HG03095 (cell line): ENCODE results near the gene SHB.
"Not testable (repeated sequence)": the region's sequence is repeated elsewhere in the genome, so short reads cannot be mapped to it uniquely, and the experiment has no call there.

Source experiments
- ATAC-seq: cut with Tn5 transposase; IDR thresholded peaks from one replicate; pipeline ENCODE4 v1.9.1; 2021; ENCODE audit warnings: moderate library complexity; ENCODE audit not compliant: unreplicated experiment

The SHB gene

DNA sequence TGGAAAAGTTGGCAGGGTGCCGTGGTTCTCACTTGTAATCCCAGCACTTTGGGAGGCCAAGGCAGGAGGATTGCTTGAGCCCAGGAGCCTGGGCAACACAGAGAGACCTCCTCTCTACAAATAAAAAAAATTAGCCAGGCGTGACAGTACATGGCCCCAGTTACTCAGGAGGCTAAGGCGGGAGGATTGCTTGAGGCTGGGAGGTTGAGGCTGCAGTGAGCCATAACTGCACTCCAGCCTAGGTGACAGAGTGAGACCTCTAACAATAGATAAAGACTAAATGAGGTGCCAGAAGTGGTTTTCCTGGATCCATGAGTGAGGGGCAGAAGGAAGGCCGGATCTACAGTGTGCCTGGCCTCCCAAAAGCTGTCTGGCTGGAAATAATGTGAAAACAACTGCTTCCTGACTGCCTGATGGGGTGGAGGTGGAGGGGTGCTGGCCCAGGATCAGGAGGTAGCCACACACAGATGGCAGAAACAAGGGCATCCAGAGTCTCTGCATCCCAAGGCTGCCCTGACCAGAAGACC, 4.1 kb downstream of the SHB start:
- ATAC-seq: no peak

DNA sequence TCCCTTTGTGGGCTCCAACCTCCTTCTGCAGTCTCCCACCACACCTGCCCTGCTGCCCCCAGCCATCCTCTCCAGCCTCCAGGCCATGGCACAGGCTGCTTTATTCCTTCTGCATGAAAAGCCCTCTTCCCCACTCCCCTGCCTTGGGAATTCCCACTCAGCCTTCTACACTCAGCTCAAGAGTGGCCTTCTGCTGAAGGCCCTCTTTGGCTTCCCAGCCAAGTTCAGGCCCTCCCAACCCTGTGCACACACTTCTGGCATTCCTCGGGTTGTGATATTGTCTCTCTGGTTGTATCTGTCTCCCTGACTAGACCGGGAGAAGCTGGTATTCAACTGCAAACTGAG, 5.7 kb downstream of the SHB start:
- no peak for ATAC-seq

DNA sequence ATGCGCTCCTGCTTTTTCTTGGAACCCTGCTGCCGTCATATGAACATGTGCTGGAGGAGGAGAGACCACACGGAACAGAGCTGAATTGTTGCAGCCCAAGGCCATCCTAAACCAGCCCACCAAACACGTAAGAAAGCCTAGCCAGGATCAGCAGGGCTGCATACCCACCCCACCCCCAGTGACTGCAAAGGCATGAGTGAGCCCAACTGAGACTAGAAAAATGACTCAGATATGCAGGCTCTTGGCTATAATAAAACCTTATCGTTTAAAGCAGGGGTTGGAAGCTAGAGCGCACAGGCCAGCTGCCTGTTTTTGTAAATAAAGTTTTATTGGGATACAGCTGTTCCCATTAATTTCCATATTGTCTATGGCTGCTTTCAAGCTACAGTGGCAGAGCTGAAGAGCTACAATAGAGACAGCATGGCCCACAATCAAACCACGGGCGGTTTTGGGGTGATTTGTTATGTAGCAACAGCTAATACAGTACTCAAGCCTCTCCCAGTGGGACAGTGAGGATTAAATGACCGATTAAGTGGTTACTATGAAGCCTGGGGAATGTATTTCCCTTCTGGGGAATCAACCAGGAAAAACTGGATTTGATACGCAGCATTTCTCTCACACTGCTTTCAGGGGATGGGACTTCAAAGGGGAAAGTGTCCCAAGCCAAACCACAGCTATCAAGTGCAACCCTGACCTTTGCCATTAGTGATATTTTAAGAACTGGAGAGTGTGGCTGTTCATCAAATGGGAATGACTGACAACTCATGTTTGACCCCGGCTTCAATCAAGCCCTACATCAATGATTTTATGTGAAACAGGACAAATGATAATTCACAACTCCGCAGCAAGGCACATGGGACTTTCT, 6.3 kb downstream of the SHB start:
- no peak for ATAC-seq

DNA sequence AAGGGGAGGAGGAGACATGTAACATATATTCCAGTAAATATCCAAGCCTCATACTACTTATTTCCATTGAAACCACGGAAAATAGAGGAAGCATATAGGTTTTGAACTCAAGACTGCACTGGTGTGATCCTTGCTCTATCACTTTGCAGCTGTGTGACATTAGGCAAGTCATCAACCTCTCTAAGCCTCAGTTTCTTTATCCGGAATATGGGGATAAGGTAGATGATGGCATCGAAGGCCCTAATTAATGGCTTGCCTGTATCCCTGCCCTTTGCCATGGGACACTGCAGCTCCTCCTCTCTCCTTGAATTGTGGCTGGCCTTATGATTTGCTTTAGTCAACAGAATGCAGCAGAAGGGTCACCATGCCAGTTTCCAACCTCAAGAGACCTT, 6.9 kb downstream of the SHB start:
- ATAC-seq: no peak

DNA sequence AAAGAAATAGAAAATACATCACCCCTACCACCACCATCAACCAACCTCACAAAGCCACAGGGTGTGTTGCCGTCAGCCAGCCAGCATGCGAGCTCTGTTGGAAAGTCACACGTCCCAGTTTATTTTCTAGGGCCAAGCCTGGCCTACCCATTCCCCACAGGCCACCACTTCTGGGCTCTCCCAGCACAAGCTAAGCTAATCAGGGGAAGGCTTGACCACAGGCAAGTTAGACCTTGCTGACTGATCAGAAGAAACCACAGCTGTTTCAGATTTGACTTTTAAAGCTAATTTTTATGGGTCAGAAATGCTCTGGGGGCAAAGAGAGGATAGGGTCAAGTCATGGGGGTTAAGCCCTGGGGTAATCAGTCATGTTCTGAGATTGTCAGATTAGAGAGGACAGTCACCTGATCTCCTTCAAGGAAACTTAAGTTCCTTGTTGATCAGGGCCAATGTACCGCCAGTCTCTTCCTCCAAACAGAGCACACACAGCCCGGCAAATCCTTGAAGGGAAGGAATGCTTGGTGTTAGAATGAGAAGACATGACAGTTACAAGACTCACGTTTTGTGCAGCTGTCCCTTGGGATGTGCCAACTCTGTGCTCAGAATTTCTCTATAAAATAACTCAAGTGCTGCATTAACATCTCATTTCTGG, 7.6 kb downstream of the SHB start:
- ATAC-seq: peak; percentile 65

DNA sequence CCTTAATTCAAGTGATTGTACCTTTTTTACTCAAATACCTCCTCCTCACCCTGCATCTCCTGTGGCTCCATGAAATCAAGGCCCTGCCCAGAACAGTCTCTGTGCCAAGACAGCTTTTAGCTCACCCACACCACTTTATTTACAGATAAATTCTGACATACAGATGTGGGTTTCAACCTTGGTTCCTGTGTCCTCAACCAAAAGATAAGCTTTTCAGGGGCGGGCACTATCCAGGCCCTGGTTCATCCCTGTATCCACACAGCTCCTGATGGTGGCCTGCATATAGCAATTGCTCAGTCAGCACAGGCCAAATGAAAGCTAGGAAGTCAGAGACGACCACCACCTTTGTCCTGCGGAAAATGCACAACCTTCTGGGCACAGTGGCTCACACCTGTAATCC, 8.3 kb downstream of the SHB start:
- ATAC-seq: no peak

GRCh38 chr9:38059233-38059936, 9.6 kb downstream of the SHB start:
- no peak for ATAC-seq

DNA sequence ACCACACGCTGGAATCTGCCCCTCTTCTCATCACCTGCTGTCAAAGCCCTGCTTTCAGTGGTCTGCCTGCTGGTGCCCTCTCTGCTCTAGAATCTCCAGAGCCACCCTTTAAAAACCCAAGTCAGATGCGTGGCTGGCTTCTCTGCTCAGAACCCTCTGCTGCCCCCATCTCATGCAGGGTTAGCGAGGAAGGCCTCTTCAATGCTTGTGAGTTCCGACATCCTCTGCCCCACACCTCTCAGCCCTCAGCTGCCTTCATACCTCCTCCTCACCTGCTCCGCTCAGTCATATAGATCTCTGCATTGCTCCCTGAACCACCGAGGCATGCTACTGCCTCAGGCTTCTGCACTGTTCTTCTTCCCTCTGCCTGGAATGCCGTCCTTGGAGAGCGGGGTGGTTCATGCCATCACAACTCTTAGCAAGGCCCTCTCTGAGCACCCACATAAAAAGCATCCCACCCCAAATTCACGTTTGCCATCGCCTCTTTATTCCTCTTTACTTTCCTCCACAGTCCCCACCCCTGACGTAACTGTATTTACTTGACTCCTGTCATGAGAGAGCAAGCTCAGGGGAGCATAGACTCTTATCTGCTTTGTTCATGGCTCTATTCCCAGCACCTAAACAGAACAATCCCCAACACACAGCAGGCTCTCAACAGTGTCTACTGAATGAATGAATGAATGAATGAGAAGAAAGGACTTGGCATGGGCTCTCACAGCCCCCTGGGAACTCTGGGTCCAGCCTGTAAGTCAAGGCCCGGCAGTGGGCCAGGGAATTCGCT, 10.4 kb downstream of the SHB start:
- no peak for ATAC-seq

DNA sequence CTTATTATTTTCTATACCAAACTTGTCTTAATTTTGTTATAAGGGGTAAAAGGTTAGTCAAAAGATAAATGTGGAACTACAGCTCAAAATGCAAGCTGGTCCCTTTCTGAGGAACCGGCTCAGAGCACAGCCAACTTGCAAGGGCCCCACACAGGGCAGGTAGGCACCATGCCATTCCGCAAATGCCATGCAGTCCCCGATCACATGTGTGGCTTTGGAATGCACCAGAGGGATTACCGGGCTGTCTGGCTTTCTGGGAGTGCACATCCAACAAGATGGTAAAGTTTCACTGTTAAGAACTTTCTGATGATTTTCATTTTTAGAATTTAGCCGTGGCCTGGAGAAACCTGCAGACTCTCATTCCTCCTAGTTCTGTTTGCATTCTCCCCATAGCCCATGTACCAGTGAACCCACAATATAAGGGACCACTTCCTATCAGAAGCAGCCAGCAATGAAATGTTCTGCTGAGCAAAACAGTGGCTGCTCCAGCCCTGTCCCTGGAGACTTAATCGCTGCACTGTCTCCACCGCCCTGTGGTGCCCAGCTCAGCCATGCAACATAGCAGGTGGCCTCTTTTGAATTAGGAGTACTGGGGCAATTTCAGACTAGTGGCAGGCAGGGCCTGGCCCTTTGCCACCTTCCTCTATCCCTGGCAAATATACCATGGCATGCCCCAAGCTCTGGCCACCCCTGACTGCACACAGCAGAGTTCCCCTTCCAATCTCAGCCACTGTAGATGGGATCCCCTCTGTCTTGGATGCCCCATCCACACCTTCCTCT, 11.4 kb downstream of the SHB start:
- ATAC-seq: no peak

DNA sequence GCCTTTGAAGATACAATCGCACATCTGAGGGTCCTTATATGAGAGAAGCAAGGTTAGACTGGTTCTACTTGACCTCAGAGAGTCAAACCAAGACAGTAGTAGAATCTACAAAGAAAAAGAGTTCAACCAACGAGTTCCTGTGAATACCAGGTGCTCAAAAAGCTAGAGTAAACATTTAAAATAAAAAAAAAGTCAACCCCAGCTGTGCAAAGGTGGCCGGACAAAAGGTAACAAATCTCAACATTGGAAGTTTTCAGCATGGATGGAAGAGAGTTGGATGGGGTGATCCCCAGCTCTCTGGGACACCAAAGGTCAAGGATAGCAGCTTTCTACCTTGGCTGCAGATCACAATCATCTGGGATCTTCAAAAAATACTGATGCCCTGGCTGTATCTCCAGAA, 14.4 kb downstream of the SHB start:
- no peak for ATAC-seq

DNA sequence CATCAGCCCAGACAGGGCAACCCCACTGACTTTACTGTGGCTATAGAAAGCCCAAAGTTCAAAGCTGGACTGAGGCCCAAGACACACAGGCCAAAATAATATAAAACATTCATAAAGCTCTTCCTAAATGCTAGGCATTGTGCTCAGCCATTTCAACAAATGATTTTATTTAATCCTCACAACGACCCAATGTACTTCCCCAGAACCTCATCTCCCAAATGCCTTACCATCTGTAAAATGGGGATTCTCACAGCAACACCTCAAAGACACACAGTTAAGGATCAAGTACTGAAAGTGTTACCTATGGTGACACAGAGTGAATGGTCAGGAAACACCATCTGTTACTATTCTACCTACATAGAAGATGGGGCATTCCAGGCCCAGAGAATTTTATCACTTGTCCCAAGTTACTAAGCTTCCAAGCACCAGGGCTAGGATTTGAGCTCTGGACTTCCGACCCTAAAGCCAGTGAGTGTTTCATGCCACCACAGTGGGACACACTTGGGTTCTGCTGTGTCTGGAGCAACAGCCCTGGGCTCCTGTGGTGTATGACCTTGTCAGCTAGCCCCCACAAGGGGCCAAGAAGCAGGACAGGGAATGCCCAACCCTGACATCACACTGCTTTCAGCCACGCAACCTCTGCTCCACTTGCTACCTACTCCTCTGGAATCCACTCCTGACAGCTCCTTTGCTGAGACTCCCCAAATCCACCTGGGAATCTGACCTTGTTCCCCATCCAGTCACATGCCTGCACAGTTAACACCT, 15.1 kb downstream of the SHB start:
- no peak for ATAC-seq

GRCh38 chr9:38051780-38052546, 17.1 kb downstream of the SHB start:
- no peak for ATAC-seq

DNA sequence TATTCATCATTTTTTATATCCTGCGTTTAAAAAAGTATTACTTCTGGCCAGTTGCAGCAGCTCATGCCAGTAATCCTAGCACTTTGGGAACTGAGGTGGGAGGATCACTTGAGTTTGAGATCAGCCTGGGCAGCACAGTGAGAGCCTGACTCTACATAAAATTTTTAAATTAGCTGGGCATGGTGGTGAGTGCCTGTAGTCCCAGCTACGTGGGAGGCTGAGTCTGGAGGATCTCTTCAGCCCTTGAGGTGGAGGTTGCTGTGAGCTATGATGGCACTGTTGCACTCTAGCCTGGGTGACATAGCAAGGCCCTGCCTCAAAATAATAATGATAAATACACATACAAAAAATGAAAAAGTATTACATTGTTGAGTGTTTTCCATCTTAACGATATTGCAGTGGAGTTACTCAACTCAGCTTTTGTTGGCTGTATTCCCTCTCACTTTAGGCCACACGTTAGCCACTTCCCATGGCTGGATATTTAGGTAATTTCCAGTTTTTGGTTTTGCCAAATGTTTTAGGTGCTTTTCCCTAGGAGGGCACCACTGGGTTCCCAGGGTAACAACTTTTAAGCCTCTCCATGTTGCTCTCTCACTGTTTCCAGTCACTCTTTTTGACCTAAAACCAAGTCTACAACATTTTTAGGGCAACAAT, 20.6 kb downstream of the SHB start:
- no peak for ATAC-seq

GRCh38 chr9:38047301-38048251, 21.5 kb downstream of the SHB start:
- ATAC-seq: no peak

DNA sequence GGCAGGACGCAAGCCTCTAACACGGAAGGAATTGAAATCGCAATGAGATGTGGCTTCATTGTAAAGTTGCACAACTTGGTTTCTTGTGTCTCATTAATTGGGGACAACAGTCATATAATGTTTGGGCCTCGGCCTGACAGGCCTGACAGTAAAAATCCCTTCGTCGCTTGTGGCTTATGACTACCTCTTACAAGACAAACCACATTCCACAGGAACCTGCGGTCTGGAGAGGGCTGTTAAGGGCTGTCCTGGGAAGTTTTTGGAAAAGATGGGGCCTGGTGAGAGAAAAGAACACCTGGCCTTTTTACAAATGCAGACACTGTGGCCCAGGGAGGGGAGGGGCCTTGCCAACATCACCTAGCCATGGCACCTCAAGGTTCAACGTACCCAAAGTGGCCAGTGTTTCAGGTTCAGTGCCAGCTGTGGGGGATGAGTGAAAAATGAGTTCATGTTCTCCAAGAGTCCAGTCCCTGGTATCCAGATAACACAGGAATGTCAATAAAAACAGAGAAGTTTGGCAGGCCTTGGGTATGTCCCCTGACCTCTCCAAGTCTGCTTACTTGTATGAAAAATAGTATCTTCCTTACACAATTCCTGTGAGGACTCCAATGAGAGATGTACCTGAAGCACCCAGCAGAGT, 22.2 kb downstream of the SHB start:
- no peak for ATAC-seq

DNA sequence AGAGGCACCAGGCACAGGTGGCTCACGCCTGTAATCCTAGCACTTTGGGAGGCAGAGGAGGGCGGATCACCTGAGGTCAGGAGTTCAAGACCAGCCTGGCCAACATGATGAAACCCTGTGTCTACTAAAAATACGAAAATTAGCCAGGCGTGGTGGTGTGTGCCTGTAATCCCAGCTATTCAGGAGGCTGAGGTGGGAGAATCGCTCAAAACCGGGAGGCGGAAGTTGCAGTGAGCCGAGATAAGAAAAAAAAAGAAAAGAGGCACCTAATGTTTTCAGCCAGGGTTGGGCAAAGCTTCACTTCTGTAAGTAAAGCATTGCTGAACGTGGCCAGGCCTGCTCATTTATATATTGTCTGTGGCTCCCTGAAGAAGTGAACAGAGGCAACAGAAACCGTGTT, 23.1 kb downstream of the SHB start:
- not testable (repeated sequence) for ATAC-seq

DNA sequence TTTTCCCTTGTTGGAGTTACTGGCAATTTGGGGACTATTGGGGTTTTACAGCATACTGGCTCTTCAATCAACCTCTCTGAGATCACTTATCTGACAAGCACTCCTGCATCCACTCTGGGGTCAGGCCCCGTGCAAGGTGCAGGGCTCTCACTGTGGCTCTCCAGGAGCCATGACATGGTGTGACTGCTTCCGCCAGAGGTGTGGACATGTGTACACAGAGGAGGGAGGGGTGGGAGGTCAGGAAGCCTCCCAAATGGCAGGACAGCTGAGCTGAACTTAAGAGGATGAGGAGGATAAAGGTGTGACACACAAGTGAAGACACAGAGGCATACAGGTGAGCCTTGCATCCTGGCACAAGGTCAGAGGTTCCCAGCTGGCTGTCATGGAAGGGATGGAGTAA, 24.3 kb downstream of the SHB start:
- no peak for ATAC-seq
